ENCODE data around the gene MYOZ2.

Gene MYOZ2

GRCh38 chr4:119197772-119198212, 62.2 kb downstream of the MYOZ2 start:
- DNase-seq (ENCODE audit: low spot score) = no peak

GRCh38 chr4:119204916-119205315, 69.3 kb downstream of the MYOZ2 start:
- DNase-seq (ENCODE audit: low spot score) = no peak

GRCh38 chr4:119205690-119206089, 70.1 kb downstream of the MYOZ2 start:
- no peak for DNase-seq (ENCODE audit: low spot score)

- DNase-seq (ENCODE audit: low spot score) = no peak
These were observed 70.5 kb downstream of the MYOZ2 start for GRCh38 chr4:119206178-119206577.

GRCh38 chr4:119207051-119207450, 71.4 kb downstream of the MYOZ2 start:
- peak; percentile 33 for DNase-seq (ENCODE audit: low spot score)

GRCh38 chr4:119209077-119209476, 73.4 kb downstream of the MYOZ2 start:
- DNase-seq (ENCODE audit: low spot score) = peak; percentile 79

GRCh38 chr4:119209586-119209985, 74.0 kb downstream of the MYOZ2 start:
- no peak for DNase-seq (ENCODE audit: low spot score)

GRCh38 chr4:119210775-119211174, 75.1 kb downstream of the MYOZ2 start:
- DNase-seq (ENCODE audit: low spot score) = no peak

GRCh38 chr4:119211867-119212233, 76.2 kb downstream of the MYOZ2 start:
- peak; percentile 7 for DNase-seq (ENCODE audit: low spot score)

- peak; percentile 95 for DNase-seq (ENCODE audit: low spot score)
These were observed 76.8 kb downstream of the MYOZ2 start, which contains the start of gene USP53 for GRCh38 chr4:119212234-119212963. TSS of gene USP53 (plus strand) at chr4:119212713. CDS start at chr4:119239760, 27,047 bp downstream.

GRCh38 chr4:119212964-119213606, 77.5 kb downstream of the MYOZ2 start:
- peak; percentile 92 for DNase-seq (ENCODE audit: low spot score)

GRCh38 chr4:119218093-119218492, 82.5 kb downstream of the MYOZ2 start:
- no peak for DNase-seq (ENCODE audit: low spot score)

- no peak for DNase-seq (ENCODE audit: low spot score)
These were observed 85.8 kb downstream of the MYOZ2 start for GRCh38 chr4:119221412-119221811.

GRCh38 chr4:119227690-119228089, 92.1 kb downstream of the MYOZ2 start:
- no peak for DNase-seq (ENCODE audit: low spot score)

GRCh38 chr4:119228406-119228805, 92.8 kb downstream of the MYOZ2 start:
- no peak for DNase-seq (ENCODE audit: low spot score)

- no peak for DNase-seq (ENCODE audit: low spot score)
These were observed 94.5 kb downstream of the MYOZ2 start for GRCh38 chr4:119229908-119230687.

GRCh38 chr4:119231491-119231890, 95.9 kb downstream of the MYOZ2 start:
- no peak for DNase-seq (ENCODE audit: low spot score)

- no peak for DNase-seq (ENCODE audit: low spot score)
These were observed 96.7 kb downstream of the MYOZ2 start for GRCh38 chr4:119232286-119232685.

- DNase-seq (ENCODE audit: low spot score) = no peak
These were observed 97.6 kb downstream of the MYOZ2 start for GRCh38 chr4:119233191-119233590.

- no peak for DNase-seq (ENCODE audit: low spot score)
These were observed 98.1 kb downstream of the MYOZ2 start for GRCh38 chr4:119233750-119234149.

GRCh38 chr4:119237201-119237600, 101.6 kb downstream of the MYOZ2 start:
- no peak for DNase-seq (ENCODE audit: low spot score)

All from AG20443 (cell line).